Measurements from ENCODE around the gene SUGP2. TPM values are rescaled to one million over a fixed set of nuclear protein-coding genes. Genes with fewer than 3 reads are reported as not detected.

The SUGP2 gene
- total and polyA plus RNA-seq, 4 donors, result 27.6 to 73.4 (median 59.6) TPM

GRCh38 chr19:19042732-19043280, 9.5 kb upstream of the SUGP2 start:
- no peak overlapping the region for H3K9ac ChIP-seq (ENCODE audit: insufficient read depth in 1 of 2, low read length in 2 of 2)
- no peak for ATAC-seq (ENCODE audit: insufficient read depth, low FRiP score)
- TF ChIP-seq, protein P1, sequence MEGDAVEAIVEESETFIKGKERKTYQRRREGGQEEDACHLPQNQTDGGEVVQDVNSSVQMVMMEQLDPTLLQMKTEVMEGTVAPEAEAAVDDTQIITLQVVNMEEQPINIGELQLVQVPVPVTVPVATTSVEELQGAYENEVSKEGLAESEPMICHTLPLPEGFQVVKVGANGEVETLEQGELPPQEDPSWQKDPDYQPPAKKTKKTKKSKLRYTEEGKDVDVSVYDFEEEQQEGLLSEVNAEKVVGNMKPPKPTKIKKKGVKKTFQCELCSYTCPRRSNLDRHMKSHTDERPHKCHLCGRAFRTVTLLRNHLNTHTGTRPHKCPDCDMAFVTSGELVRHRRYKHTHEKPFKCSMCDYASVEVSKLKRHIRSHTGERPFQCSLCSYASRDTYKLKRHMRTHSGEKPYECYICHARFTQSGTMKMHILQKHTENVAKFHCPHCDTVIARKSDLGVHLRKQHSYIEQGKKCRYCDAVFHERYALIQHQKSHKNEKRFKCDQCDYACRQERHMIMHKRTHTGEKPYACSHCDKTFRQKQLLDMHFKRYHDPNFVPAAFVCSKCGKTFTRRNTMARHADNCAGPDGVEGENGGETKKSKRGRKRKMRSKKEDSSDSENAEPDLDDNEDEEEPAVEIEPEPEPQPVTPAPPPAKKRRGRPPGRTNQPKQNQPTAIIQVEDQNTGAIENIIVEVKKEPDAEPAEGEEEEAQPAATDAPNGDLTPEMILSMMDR (IDR thresholded peaks at IDR 0.05; ENCODE audit: control extremely low read depth, extremely low read depth), result no peak

DNA sequence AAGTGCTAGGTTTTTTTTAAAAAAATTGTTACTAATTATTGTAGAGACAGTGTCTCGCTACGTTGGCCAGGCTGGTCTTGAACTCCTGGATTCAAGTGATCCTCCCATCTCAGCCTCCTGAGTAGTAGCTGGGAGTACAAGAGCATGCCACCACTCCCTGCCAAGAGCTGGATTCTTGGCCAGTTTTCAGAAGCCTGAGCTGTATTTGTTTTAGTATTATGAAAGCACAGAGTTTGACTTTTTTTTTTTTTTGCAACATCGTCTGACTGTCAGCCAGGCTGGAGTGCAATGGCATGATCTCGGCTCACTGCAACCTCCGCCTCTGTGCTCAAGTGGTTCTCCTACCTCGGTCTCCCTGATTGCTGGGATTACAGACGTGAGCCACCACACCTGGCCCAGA, 7.1 kb upstream of the SUGP2 start:
- H3K27ac ChIP-seq (ENCODE audit: low read depth in 1 of 2, low read length in 1 of 2), result peak overlapping the region in 1 of 2 donors; percentile 81
- H3K4me3 ChIP-seq, result no peak overlapping the region
- ATAC-seq (ENCODE audit: insufficient read depth, low FRiP score) (peak; percentile 52), DNase-seq (peak; percentile 67 to 92 (median 81))
- WGBS, 2 donors, result 53 to 76% methylated on average over 7 of the region's 7 CpGs
- H3K27me3 ChIP-seq (ENCODE audit: control insufficient read depth in 3 of 3, insufficient read depth in 3 of 3, low read length in 2 of 3), result no peaks in the 10 kb centered on the region
- TF ChIP-seq, protein P1 (IDR thresholded peaks at IDR 0.05; ENCODE audit: control extremely low read depth, extremely low read depth), result no peak
- no peak overlapping the region for H3K9ac ChIP-seq (ENCODE audit: insufficient read depth in 1 of 2, low read length in 2 of 2)
- peaks cover 0 to 2% (median 0%) of the 10 kb centered on the region in 4 donors for H3K9me3 ChIP-seq (ENCODE audit: control insufficient read depth in 4 of 4, insufficient read depth in 3 of 4, low read length in 3 of 4)
- peaks cover 6 to 18% (median 15%) of the 10 kb centered on the region in 4 donors for H3K36me3 ChIP-seq (ENCODE audit: control insufficient read depth in 4 of 4, insufficient read depth in 4 of 4, low read length in 4 of 4)
- peaks cover 0 to 4% (median 0%) of the 10 kb centered on the region in 5 donors for H3K4me1 ChIP-seq (ENCODE audit: control insufficient read depth in 5 of 5, insufficient read depth in 5 of 5, low read length in 5 of 5)

More at GRCh38 chr19:19042732-19043280, 9.5 kb upstream of the SUGP2 start:
- Histone ChIP-seq H3K4me1 (ENCODE audit: control insufficient read depth in 5 of 5, insufficient read depth in 5 of 5, low read length in 5 of 5) (peaks cover 0 to 4% (median 0%) of the 10 kb centered on the region in 5 donors), H3K4me3 (no peak overlapping the region), H3K27ac (ENCODE audit: low read depth in 1 of 2, low read length in 1 of 2) (no peak overlapping the region), H3K9me3 (ENCODE audit: control insufficient read depth in 4 of 4, insufficient read depth in 3 of 4, low read length in 3 of 4) (no peaks in the 10 kb centered on the region), H3K27me3 (ENCODE audit: control insufficient read depth in 3 of 3, insufficient read depth in 3 of 3, low read length in 2 of 3) (no peaks in the 10 kb centered on the region), H3K36me3 (ENCODE audit: control insufficient read depth in 4 of 4, insufficient read depth in 4 of 4, low read length in 4 of 4) (peaks cover 6 to 18% (median 13%) of the 10 kb centered on the region in 4 donors)
- 94 to 96% methylated on average over 13 of the region's 13 CpGs for WGBS, 2 donors
- no peak for DNase-seq

- Histone ChIP-seq H3K9me3 (ENCODE audit: control insufficient read depth in 4 of 4, insufficient read depth in 3 of 4, low read length in 3 of 4) (peaks cover 0 to 2% (median 0%) of the 10 kb centered on the region in 4 donors), H3K4me1 (ENCODE audit: control insufficient read depth in 5 of 5, insufficient read depth in 5 of 5, low read length in 5 of 5) (peaks cover 0 to 4% (median 0%) of the 10 kb centered on the region in 5 donors), H3K9ac (ENCODE audit: insufficient read depth in 1 of 2, low read length in 2 of 2) (no peak overlapping the region), H3K27me3 (ENCODE audit: control insufficient read depth in 3 of 3, insufficient read depth in 3 of 3, low read length in 2 of 3) (no peaks in the 10 kb centered on the region), H3K27ac (ENCODE audit: low read depth in 1 of 2, low read length in 1 of 2) (no peak overlapping the region), H3K36me3 (ENCODE audit: control insufficient read depth in 4 of 4, insufficient read depth in 4 of 4, low read length in 4 of 4) (peaks cover 6 to 18% (median 15%) of the 10 kb centered on the region in 4 donors), H3K4me3 (no peak overlapping the region)
- 46 to 61% methylated on average over 4 of the region's 4 CpGs for WGBS, 2 donors
- TF ChIP-seq, protein P1 (IDR thresholded peaks at IDR 0.05; ENCODE audit: control extremely low read depth, extremely low read depth), result no peak
- DNase-seq, result no peak
- ATAC-seq (ENCODE audit: insufficient read depth, low FRiP score), result no peak
Observed at GRCh38 chr19:19039901-19040300, 6.6 kb upstream of the SUGP2 start.

Measured in lung (tissue), 12 donors.